C4-2B (cell line): ENCODE results near the gene MMP25.

Experiments used
- CTCF ChIP-seq: fragments of 450-650 bp; conservative IDR thresholded peaks from 2 replicates; pipeline ENCODE4 v1.5.1; 2017; ENCODE audit warnings: mild to moderate bottlenecking
- ZFX ChIP-seq: fragments of 450-650 bp; IDR thresholded peaks from 2 replicates; pipeline ENCODE4 v1.6.1; 2017

DNA sequence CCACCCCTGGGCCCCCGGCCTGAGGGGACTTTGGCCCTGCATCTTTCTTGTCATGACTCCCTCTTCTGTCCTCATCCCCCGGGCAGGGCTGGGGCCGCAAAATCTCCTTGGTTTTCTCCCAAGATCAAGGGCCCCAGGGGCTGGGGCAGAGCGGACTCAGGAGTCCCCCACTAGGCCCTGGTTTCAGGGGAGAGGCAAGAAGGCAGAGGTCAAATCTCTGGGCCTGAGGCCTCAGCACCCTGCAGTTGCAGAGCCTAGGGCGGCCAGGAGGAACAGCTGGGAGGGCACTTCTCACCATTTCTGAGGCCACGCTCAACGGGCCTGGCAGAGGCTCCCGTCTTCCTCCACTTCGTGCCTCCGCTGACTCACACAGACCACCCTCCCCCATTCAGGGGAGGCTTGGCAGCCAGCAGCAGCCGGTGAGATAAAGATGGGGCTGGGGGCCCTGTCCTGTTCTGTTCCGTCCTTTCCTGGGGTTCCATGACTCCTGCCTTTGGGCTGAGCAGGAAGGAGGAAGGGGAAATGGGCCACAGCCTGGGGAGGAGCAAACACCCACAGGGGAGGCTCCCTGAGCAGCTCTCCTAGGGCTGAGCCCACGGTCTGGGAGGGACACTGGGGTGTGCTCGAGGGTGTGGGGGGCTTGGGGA, 40.4 kb downstream of the MMP25 start:
- no peak for TF ChIP-seq CTCF
- TF ChIP-seq ZFX, result no peak
